ENCODE data around the gene SETBP1. TPM values are rescaled to one million over a fixed set of nuclear protein-coding genes. Genes with fewer than 3 reads are reported as not detected.

Gene SETBP1
- total and polyA plus RNA-seq, 2 of the 4 experiments (the other 2 are of a cell fraction): 0.19 to 0.36 TPM

DNA sequence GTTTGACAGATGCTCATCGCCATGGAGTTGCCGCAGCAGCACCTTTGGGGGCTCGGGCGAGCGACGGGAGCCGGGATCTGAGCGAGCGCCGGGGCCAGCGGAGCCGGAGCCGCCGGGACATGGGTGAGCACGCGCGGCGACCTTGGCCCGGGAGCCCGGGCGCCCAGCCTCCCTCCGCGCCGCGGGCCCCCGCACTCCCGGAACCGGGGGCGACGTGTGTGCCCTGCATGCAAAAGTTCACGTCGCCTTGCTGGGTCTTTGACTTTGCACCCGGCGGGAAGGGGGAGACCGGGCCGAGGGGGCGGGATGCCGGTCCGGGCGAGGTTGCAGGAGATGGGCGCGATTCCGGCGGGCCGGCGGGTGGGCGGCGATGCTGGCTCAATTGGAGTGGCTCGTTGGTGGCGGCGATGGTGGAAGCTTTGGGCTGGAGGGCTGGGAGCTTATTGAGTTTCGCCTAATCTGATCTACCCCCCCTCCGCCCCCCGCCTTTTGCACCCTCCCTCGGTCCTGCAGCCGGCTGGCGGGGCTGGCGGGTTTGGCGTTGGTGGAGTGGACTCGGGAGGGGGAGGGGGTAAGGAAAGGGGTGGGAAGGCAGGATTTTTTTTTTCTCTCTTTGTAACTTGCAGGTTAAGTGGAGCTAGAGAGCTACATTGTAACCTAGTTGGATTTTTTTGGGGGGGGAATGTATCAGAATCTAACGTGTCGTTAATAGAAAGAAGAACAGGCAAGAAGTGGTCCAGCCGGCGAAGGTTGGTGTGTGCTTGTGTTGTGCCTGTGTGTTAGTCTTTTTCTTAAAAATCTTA, at the start of gene SETBP1 (continued):
- TF ChIP-seq, protein P1, sequence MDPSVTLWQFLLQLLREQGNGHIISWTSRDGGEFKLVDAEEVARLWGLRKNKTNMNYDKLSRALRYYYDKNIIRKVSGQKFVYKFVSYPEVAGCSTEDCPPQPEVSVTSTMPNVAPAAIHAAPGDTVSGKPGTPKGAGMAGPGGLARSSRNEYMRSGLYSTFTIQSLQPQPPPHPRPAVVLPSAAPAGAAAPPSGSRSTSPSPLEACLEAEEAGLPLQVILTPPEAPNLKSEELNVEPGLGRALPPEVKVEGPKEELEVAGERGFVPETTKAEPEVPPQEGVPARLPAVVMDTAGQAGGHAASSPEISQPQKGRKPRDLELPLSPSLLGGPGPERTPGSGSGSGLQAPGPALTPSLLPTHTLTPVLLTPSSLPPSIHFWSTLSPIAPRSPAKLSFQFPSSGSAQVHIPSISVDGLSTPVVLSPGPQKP (IDR thresholded peaks at IDR 0.05; ENCODE audit: borderline replicate concordance, low read depth, low read length): no peak
- TF ChIP-seq CHD1 (IDR thresholded peaks at IDR 0.05; ENCODE audit: low read depth, low read length): no peak

- H4K20me1 ChIP-seq (ENCODE audit: insufficient read depth, low read length): no peaks in the 10 kb centered on the region
- DNase-seq: no peak
- H3K79me1 ChIP-seq (ENCODE audit: low read depth in 1 of 2, low read length in 2 of 2): no peaks in the 10 kb centered on the region
- H2BK120ac ChIP-seq (ENCODE audit: low read depth, low read length): no peak overlapping the region
- H4K91ac ChIP-seq (ENCODE audit: insufficient read depth, low read depth, low read length): no peak overlapping the region
- H3K56ac ChIP-seq (ENCODE audit: extremely low read depth, insufficient read depth, low read length): no peak overlapping the region
- H3K18ac ChIP-seq (ENCODE audit: low read depth, low read length): no peak overlapping the region
- no peak overlapping the region for H4K5ac ChIP-seq (ENCODE audit: low read depth, low read length)
- H3K4me2 ChIP-seq (ENCODE audit: low read depth, low read length): no peak overlapping the region
- no peak overlapping the region for H2AK9ac ChIP-seq (replicated peaks; ENCODE audit: low read depth, low read length, poor library complexity)
- intact Hi-C loops (cut with micrococcal nuclease): no loop called here
- no peak overlapping the region for H3K14ac ChIP-seq (replicated peaks; ENCODE audit: low read depth, low read length)
- no peak overlapping the region for H2AK5ac ChIP-seq (ENCODE audit: low read depth, low read length)
- H3K9me1 ChIP-seq (ENCODE audit: insufficient read depth, low read length): no peaks in the 10 kb centered on the region
- TF ChIP-seq BHLHE40 (IDR thresholded peaks at IDR 0.05; ENCODE audit: low read depth, low read length) (no peak), RCOR1 (IDR thresholded peaks at IDR 0.05; ENCODE audit: insufficient replicate concordance, low read length) (no peak), CHD1 (IDR thresholded peaks at IDR 0.05; ENCODE audit: low read depth, low read length) (no peak), CEBPB (IDR thresholded peaks at IDR 0.05; ENCODE audit: low read depth, low read length) (no peak), SMC3 (IDR thresholded peaks at IDR 0.05; ENCODE audit: low read depth, low read length) (no peak)
- TF ChIP-seq, protein P2, sequence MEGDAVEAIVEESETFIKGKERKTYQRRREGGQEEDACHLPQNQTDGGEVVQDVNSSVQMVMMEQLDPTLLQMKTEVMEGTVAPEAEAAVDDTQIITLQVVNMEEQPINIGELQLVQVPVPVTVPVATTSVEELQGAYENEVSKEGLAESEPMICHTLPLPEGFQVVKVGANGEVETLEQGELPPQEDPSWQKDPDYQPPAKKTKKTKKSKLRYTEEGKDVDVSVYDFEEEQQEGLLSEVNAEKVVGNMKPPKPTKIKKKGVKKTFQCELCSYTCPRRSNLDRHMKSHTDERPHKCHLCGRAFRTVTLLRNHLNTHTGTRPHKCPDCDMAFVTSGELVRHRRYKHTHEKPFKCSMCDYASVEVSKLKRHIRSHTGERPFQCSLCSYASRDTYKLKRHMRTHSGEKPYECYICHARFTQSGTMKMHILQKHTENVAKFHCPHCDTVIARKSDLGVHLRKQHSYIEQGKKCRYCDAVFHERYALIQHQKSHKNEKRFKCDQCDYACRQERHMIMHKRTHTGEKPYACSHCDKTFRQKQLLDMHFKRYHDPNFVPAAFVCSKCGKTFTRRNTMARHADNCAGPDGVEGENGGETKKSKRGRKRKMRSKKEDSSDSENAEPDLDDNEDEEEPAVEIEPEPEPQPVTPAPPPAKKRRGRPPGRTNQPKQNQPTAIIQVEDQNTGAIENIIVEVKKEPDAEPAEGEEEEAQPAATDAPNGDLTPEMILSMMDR (conservative IDR thresholded peaks at IDR 0.05; ENCODE audit: low read depth, low read length): no peak
- H3K9me3 ChIP-seq (ENCODE audit: control insufficient read depth, insufficient read depth, low read length): no peaks in the 10 kb centered on the region
- ATAC-seq (ENCODE audit: low read depth): no peak
- H3K36me3 ChIP-seq (ENCODE audit: control insufficient read depth, insufficient read depth, low read length): no peaks in the 10 kb centered on the region
- no TSS peak for BruUV-seq (replicated peaks)
- no peak overlapping the region for H3K9ac ChIP-seq (ENCODE audit: low read depth, low read length)
- no peak overlapping the region for H3K23ac ChIP-seq (ENCODE audit: low read depth, low read length)
- no peak overlapping the region for H2BK15ac ChIP-seq (ENCODE audit: low read depth, low read length)
- no peak overlapping the region for H3K27ac ChIP-seq (ENCODE audit: insufficient read depth, low read length)
- H2AFZ ChIP-seq (replicated peaks; ENCODE audit: low read length, poor library complexity): no peak overlapping the region
- no peak overlapping the region for H2BK20ac ChIP-seq (ENCODE audit: low read depth, low read length)
- dilution Hi-C loops (cut with HindIII; ENCODE audit: low sequenced_read_pairs, unreplicated experiment): no loop called here
- no CpG with 5 or more reads among the region's 3 CpGs for WGBS, 2 experiments (ENCODE audit: extremely low coverage in 2 of 2, insufficient read length in 1 of 2)
- in situ Hi-C loops (cut with MboI; ENCODE audit: low sequenced_read_pairs): no loop called here
- no peaks in the 10 kb centered on the region; the same call in 1 of the 2 replicates for H3K27me3 ChIP-seq (ENCODE audit: control insufficient read depth, insufficient read depth, low read length)
- H3K4me1 ChIP-seq (ENCODE audit: control insufficient read depth, insufficient read depth, low read length): no peaks in the 10 kb centered on the region
- H4K8ac ChIP-seq (ENCODE audit: low read depth in 2 of 2, low read length in 2 of 2): no peak overlapping the region
- CTCF ChIA-PET: no interaction called here
- POLR2A ChIA-PET (ENCODE audit: unreplicated experiment): no interaction called here
- no peak overlapping the region for H3K4me3 ChIP-seq (ENCODE audit: insufficient read depth, low read depth, low read length)
- no peak overlapping the region for H2BK5ac ChIP-seq (ENCODE audit: low read depth, low read length, poor library complexity, severe bottlenecking)
- H3K4ac ChIP-seq (ENCODE audit: low read depth, low read length): no peak overlapping the region
Measured at GRCh38 chr18:44632469-44633145, 48.1 kb upstream of the SETBP1 start.

Data from IMR-90 (cell line).